Embryonic facial prominence (tissue), 1 donor: ENCODE results near the gene RFPL4A.
"Not testable (repeated sequence)": the region's sequence is repeated elsewhere in the genome, so short reads cannot be mapped to it uniquely, and the experiment has no call there.

ENCODE experiments used
- DNase-seq: peaks from one replicate; pipeline ENCODE4 v3.0.0-alpha.2; 2016; ENCODE audit errors: extremely low spot score

Gene RFPL4A

GRCh38 chr19:55758797-55759196, at the start of gene RFPL4A:
Gene RFPL4A (plus strand): TSS chr19:55759097. CDS start chr19:55761801, 2,704 bp downstream.
- not testable (repeated sequence) for DNase-seq

GRCh38 chr19:55711719-55712118, 47.2 kb upstream of the RFPL4A start:
- no peak for DNase-seq

GRCh38 chr19:55712804-55713631, 45.9 kb upstream of the RFPL4A start:
- no peak for DNase-seq

GRCh38 chr19:55716531-55716930, 42.4 kb upstream of the RFPL4A start:
- DNase-seq = no peak

GRCh38 chr19:55717251-55717650, 41.6 kb upstream of the RFPL4A start:
- DNase-seq = no peak

GRCh38 chr19:55717879-55718711, 40.8 kb upstream of the RFPL4A start:
- DNase-seq = not testable (repeated sequence)

- DNase-seq = no peak
Observed at GRCh38 chr19:55720214-55720746, 38.6 kb upstream of the RFPL4A start.

- DNase-seq = no peak
Observed at GRCh38 chr19:55720801-55721200, 38.1 kb upstream of the RFPL4A start.

GRCh38 chr19:55723491-55723890, 35.4 kb upstream of the RFPL4A start:
- DNase-seq = no peak

GRCh38 chr19:55730378-55730777, 28.5 kb upstream of the RFPL4A start:
- DNase-seq = not testable (repeated sequence)

- DNase-seq = no peak
Observed at GRCh38 chr19:55738302-55738701, 20.6 kb upstream of the RFPL4A start, which contains the start of gene NLRP9. Gene NLRP9 (minus strand): TSS chr19:55738402. CDS start chr19:55738374, 28 bp downstream.

- no peak for DNase-seq
Observed at GRCh38 chr19:55750715-55751114, 8.2 kb upstream of the RFPL4A start.

GRCh38 chr19:55753401-55753800, 5.5 kb upstream of the RFPL4A start:
- no peak for DNase-seq

GRCh38 chr19:55756808-55757207, 2.1 kb upstream of the RFPL4A start:
- not testable (repeated sequence) for DNase-seq

- no peak for DNase-seq
Observed at GRCh38 chr19:55766466-55766865, 7.6 kb downstream of the RFPL4A start.

- not testable (repeated sequence) for DNase-seq
Observed at GRCh38 chr19:55768818-55769217, 9.9 kb downstream of the RFPL4A start, which contains the start of gene RFPL4AL1. Gene RFPL4AL1 (plus strand): TSS chr19:55769118. CDS start chr19:55771805, 2,687 bp downstream.

- not testable (repeated sequence) for DNase-seq
Observed at GRCh38 chr19:55769632-55770031, 10.7 kb downstream of the RFPL4A start.

- no peak for DNase-seq
Observed at GRCh38 chr19:55777528-55777927, 18.6 kb downstream of the RFPL4A start.

GRCh38 chr19:55778331-55778730, 19.4 kb downstream of the RFPL4A start:
- no peak for DNase-seq

- no peak for DNase-seq
Observed at GRCh38 chr19:55781112-55781511, 22.2 kb downstream of the RFPL4A start.

GRCh38 chr19:55795021-55795420, 36.1 kb downstream of the RFPL4A start:
- no peak for DNase-seq

- DNase-seq = no peak
Observed at GRCh38 chr19:55801416-55801815, 42.5 kb downstream of the RFPL4A start.
